Liver (tissue), 9 donors: ENCODE results near the gene TCEA3. TPM values are rescaled to one million over a fixed set of nuclear protein-coding genes. Genes with fewer than 3 reads are reported as not detected.

Source experiments
- DNase-seq: peaks from one replicate; pipeline ENCODE4 v3.0.0-alpha.2; 2017; ENCODE audit warnings: low spot score
- H3K27ac ChIP-seq, 2 donors: one replicate each; pipeline ENCODE4 v1.7.0; 2013; ENCODE audit warnings: inconsistent platforms in 2 of 2, low read length in 2 of 2, control low read depth in 1 of 2, low read depth in 1 of 2, mild to moderate bottlenecking in 1 of 2
- H3K27me3 ChIP-seq, 4 donors: one replicate each; pipeline versions ENCODE4 v1.6.1 to v1.7.0; 2013; ENCODE audit warnings: low read length in 3 of 4, inconsistent platforms in 1 of 4, mild to moderate bottlenecking in 1 of 4, moderate library complexity in 1 of 4; ENCODE audit not compliant: control insufficient read depth in 4 of 4, insufficient read depth in 4 of 4
- H3K36me3 ChIP-seq, 4 donors: one replicate each; pipeline versions ENCODE4 v1.6.1 to v1.7.0; 2013; ENCODE audit warnings: low read length in 3 of 4, mild to moderate bottlenecking in 3 of 4, low read depth in 1 of 4, moderate library complexity in 1 of 4; ENCODE audit not compliant: control insufficient read depth in 4 of 4, insufficient read depth in 3 of 4
- H3K4me1 ChIP-seq, 4 donors: one replicate each; pipeline versions ENCODE4 v1.6.1 to v1.7.0; 2013; ENCODE audit warnings: low read length in 3 of 4, mild to moderate bottlenecking in 3 of 4, moderate library complexity in 1 of 4; ENCODE audit not compliant: control insufficient read depth in 4 of 4, insufficient read depth in 4 of 4
- H3K4me3 ChIP-seq, 3 donors: one replicate each; pipeline versions ENCODE4 v1.6.1 to v1.7.0; 2013; ENCODE audit warnings: low read length in 3 of 3, control low read depth in 1 of 3, low read depth in 1 of 3, mild to moderate bottlenecking in 1 of 3
- H3K9ac ChIP-seq, 2 donors: one replicate each; pipeline ENCODE4 v1.7.0; 2013; ENCODE audit warnings: low read length in 2 of 2, mild to moderate bottlenecking in 2 of 2, moderate library complexity in 2 of 2, control low read depth in 1 of 2, low read depth in 1 of 2
- H3K9me3 ChIP-seq, 4 donors: one replicate each; pipeline versions ENCODE4 v1.6.1 to v1.7.0; 2013; ENCODE audit warnings: low read length in 3 of 4; ENCODE audit not compliant: control insufficient read depth in 4 of 4
- EGR1 ChIP-seq, 2 donors: IDR thresholded peaks; 2 replicates each; pipeline ENCODE4 v1.6.1; 2016 to 2018; ENCODE audit warnings: antibody characterized with exemption in 2 of 2, low read depth in 2 of 2
- FOXA2 ChIP-seq: IDR thresholded peaks from 2 replicates; pipeline ENCODE4 v1.6.1; 2016; ENCODE audit warnings: antibody characterized with exemption
- GABPA ChIP-seq, 2 donors: IDR thresholded peaks in 1 of 2; conservative IDR thresholded peaks in 1 of 2; 2 replicates each; pipeline ENCODE4 v1.6.1; 2016; ENCODE audit warnings: antibody characterized with exemption in 2 of 2, mild to moderate bottlenecking in 1 of 2, moderate library complexity in 1 of 2
- HNF4A ChIP-seq, 2 donors: conservative IDR thresholded peaks; 2 replicates each; pipeline ENCODE4 v1.6.1; 2016; ENCODE audit warnings: antibody characterized with exemption in 2 of 2, mild to moderate bottlenecking in 2 of 2
- HNF4G ChIP-seq: IDR thresholded peaks from 2 replicates; pipeline ENCODE4 v1.6.1; 2016; ENCODE audit warnings: antibody characterized with exemption
- RAD21 ChIP-seq, 2 donors: IDR thresholded peaks; 2 replicates each; pipeline ENCODE4 v1.6.1; 2016; ENCODE audit warnings: antibody characterized with exemption in 2 of 2, mild to moderate bottlenecking in 2 of 2
- TAF1 ChIP-seq: conservative IDR thresholded peaks from 2 replicates; pipeline ENCODE4 v1.6.1; 2016; ENCODE audit warnings: antibody characterized with exemption, mild to moderate bottlenecking
- YY1 ChIP-seq: IDR thresholded peaks from 2 replicates; pipeline ENCODE4 v1.6.1; 2016; ENCODE audit warnings: antibody characterized with exemption, mild to moderate bottlenecking
- WGBS: extraction: QIAGEN DNeasy Blood & Tissue Kit; methylation state at CpG from one replicate; pipeline ENCODE4 v1.1.7; 2013; 5-methylcytosine and 5-hydroxymethylcytosine counted together
- polyA plus RNA-seq, 2 donors: library from polyadenylated mRNA; stranded (reverse) in 1 of 2; unstranded in 1 of 2; fragments of 200-250 nt in 1 of 2; fragments of >200 nt in 1 of 2; fragmentation: Nextera tagmentation in 1 of 2; extraction: Ambion mirVana in 1 of 2; gene quantifications; one replicate each; pipeline versions ENCODE4 v1.2.1 to v1.2.3, GENCODE V29; 2013 to 2015
- total RNA-seq, 2 donors: library from RNA; depleted of rRNA; stranded (reverse); fragments of >200 nt; gene quantifications; one replicate each; pipeline ENCODE4 v1.2.3, GENCODE V29; 2014
- TF ChIP-seq, protein P1 (sequence below): IDR thresholded peaks from 2 replicates; pipeline ENCODE4 v1.6.1; 2016; ENCODE audit warnings: antibody characterized with exemption
- TF ChIP-seq, protein P2 (sequence below): fragments of 150-350 bp; IDR thresholded peaks from 2 replicates; pipeline ENCODE4 v1.5.1; 2017; ENCODE audit warnings: improper control_type of control experiment, low read depth, low read length; ENCODE audit not compliant: missing input control
- donor health status: healthy.
- donor health status: healthy.
- donor health status: healthy.
- donor health status: healthy.
- donor health status: healthy.

The TCEA3 gene
- total and polyA plus RNA-seq, 4 donors: 29.6 to 142 (median 47.6) TPM

DNA sequence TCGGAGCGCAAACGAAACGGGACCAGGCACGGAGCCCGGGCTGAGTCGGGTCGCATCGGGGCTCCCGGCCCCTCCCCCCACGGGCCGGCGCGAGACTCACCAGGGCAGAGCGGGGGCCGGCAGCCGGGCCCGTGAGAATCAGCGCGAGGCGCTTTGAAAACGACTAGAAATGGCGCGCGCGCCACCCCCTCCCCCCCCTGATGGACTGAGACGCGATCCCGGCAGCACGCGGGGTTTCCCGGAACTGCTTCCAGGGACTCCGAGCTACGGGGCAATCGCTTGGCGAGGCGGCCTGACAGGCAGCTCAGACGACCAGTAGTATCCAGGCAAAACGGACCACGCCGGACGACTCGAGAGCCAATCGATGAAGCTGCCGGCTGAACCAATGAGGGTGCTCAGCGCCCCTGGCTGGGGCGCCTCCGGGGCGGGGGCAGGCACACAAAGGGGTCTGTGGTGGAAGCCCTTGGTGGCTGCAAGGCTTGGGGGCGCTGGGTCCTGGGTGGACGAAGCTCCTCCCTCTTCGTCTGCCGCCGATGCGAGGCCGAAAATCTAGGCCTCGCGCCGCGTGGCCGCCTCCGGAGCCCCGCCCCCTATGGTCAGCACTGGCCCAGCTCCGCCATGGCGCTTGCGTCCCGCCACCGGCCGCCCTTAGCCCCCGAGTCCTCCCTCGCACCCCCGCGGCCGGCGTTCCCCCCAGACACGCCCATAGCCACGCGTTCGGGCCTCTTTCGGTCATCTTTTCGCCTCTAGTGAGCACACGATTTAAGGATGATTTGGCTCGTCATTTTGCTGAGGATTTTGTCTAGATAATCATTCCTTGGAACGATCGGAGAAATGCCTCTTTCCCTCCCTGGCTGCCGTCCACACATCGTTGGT, 80.2 kb downstream of the TCEA3 start, which contains the start of gene HNRNPR (continued):
- TF ChIP-seq, protein P1, sequence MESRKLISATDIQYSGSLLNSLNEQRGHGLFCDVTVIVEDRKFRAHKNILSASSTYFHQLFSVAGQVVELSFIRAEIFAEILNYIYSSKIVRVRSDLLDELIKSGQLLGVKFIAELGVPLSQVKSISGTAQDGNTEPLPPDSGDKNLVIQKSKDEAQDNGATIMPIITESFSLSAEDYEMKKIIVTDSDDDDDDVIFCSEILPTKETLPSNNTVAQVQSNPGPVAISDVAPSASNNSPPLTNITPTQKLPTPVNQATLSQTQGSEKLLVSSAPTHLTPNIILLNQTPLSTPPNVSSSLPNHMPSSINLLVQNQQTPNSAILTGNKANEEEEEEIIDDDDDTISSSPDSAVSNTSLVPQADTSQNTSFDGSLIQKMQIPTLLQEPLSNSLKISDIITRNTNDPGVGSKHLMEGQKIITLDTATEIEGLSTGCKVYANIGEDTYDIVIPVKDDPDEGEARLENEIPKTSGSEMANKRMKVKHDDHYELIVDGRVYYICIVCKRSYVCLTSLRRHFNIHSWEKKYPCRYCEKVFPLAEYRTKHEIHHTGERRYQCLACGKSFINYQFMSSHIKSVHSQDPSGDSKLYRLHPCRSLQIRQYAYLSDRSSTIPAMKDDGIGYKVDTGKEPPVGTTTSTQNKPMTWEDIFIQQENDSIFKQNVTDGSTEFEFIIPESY: no peak
- TF ChIP-seq EGR1 (IDR thresholded peaks at IDR 0.05; ENCODE audit: low read depth in 2 of 2) (peak in 1 of 2 donors; percentile 11), HNF4A (conservative IDR thresholded peaks at IDR 0.05) (peak; percentile 16 to 22)
- TF ChIP-seq, protein P2, sequence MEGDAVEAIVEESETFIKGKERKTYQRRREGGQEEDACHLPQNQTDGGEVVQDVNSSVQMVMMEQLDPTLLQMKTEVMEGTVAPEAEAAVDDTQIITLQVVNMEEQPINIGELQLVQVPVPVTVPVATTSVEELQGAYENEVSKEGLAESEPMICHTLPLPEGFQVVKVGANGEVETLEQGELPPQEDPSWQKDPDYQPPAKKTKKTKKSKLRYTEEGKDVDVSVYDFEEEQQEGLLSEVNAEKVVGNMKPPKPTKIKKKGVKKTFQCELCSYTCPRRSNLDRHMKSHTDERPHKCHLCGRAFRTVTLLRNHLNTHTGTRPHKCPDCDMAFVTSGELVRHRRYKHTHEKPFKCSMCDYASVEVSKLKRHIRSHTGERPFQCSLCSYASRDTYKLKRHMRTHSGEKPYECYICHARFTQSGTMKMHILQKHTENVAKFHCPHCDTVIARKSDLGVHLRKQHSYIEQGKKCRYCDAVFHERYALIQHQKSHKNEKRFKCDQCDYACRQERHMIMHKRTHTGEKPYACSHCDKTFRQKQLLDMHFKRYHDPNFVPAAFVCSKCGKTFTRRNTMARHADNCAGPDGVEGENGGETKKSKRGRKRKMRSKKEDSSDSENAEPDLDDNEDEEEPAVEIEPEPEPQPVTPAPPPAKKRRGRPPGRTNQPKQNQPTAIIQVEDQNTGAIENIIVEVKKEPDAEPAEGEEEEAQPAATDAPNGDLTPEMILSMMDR: peak; percentile 2

DNA sequence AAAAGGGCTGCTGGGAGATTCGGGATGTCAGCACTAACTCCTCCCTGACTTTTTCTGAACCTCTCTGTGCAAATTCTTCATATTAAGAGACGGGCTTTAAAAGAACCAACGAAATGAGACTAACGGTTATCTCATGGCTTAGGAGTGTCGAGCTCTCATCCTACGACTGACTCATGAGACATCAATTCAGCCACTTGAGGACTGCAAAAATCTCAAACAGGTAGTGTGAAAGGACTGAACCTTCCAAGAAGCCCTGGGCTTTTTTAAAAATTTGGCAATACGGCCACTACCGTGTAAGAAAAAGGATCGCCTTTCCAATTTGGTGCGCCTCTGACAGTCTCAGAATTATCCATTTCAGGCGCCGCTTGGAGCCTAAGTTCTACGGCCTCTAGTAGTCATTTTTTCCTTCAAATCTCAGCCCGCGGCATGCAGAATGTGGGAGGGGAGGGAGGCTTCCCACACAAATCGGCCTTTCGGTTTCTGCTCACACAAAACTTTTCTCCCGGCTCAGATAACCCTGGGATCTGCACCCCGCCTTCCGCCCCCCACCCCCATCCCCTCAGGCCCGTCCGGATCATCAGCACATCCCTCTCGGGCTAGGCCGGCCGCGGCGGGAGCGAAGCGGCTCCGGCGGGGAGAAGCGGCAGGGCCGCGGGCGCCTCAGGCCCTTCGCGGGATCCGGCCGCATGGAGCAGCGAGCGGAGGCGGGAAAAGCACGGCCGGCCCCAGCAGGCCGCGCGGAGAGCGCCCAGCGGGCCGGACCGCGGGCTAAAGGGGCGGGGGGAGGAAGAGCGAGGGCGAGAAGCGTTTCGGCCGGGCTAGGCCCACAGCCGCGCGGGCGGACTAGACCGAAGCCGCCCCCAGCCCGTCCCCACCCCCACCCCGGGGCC, 81.1 kb downstream of the TCEA3 start:
- no peak for DNase-seq
- WGBS: under 1% methylated on average over 66 of the region's 66 CpGs
- Histone ChIP-seq H3K9me3 (no peaks in the 10 kb centered on the region), H3K27me3 (no peaks in the 10 kb centered on the region), H3K9ac (peak overlapping the region; percentile 78 to 81), H3K4me1 (peaks cover 0 to 40% (median 32%) of the 10 kb centered on the region in 4 donors), H3K36me3 (no peaks in the 10 kb centered on the region), H3K27ac (peak overlapping the region; percentile 66 to 87), H3K4me3 (peak overlapping the region; percentile 79 to 99 (median 80))
- TF ChIP-seq, protein P1: no peak
- no peak for TF ChIP-seq RAD21 (IDR thresholded peaks at IDR 0.05)
- TF ChIP-seq EGR1 (IDR thresholded peaks at IDR 0.05; ENCODE audit: low read depth in 2 of 2): no peak
- TF ChIP-seq GABPA (IDR thresholded peaks at IDR 0.05 in 1 of 2, conservative IDR thresholded peaks at IDR 0.05 in 1 of 2): no peak
- TF ChIP-seq FOXA2: no peak
- TF ChIP-seq TAF1: no peak
- no peak for TF ChIP-seq YY1
- TF ChIP-seq HNF4G: no peak
